PC-9 (cell line): ENCODE results near the gene KLHL30. TPM values are rescaled to one million over a fixed set of nuclear protein-coding genes. Genes with fewer than 3 reads are reported as not detected.

Experiments used
- BruUV-seq: library from RNA; stranded (reverse); fragments of 400-500 nt; replicated peaks from 2 replicates; lab custom pipeline; 2021; lab: Mats Ljungman, UMichigan
- CTCF ChIA-PET: fragments of 300-600 bp; sonication (Branson Sonifier 250); formaldehyde crosslinking; loops from one replicate; lab custom pipeline; 2022; ENCODE audit warnings: antibody characterized with exemption; lab: Charles Lee
- POLR2A ChIA-PET: fragments of 300-600 bp; sonication (Branson Sonifier 250); formaldehyde crosslinking; loops from one replicate; lab custom pipeline; 2022; ENCODE audit warnings: antibody characterized with exemption; ENCODE audit not compliant: unreplicated experiment; lab: Charles Lee
- DNase-seq, 2 experiments: peaks; one replicate each; pipeline versions ENCODE4 v3.0.0 to v3.0.0-alpha.2; 2015 to 2022; ENCODE audit warnings: mixed read lengths in 1 of 2
- H2AFZ ChIP-seq: fragments of 200-600 bp; sonication (generic); 2 replicates; pipeline ENCODE4 v1.8.1; 2017; ENCODE audit warnings: antibody characterized with exemption
- H3F3A ChIP-seq: fragments of 200-600 bp; sonication (generic); 2 replicates; pipeline ENCODE4 v1.8.1; 2017; ENCODE audit warnings: antibody characterized with exemption, mild to moderate bottlenecking, low read depth; ENCODE audit not compliant: insufficient read depth
- H3K27ac ChIP-seq: fragments of 200-600 bp; sonication (generic); 2 replicates; pipeline ENCODE4 v1.6.1; 2016; ENCODE audit warnings: mixed run types
- H3K27me3 ChIP-seq: fragments of 200-600 bp; sonication (generic); 2 replicates; pipeline ENCODE4 v1.6.1; 2016; ENCODE audit warnings: low read depth, mixed run types; ENCODE audit not compliant: insufficient read depth
- H3K36me3 ChIP-seq: fragments of 200-600 bp; sonication (generic); 2 replicates; pipeline ENCODE4 v1.6.1; 2016; ENCODE audit warnings: low read depth, mixed run types
- H3K4me1 ChIP-seq: fragments of 200-600 bp; sonication (generic); replicated peaks from 2 replicates; pipeline ENCODE4 v1.6.1; 2016; ENCODE audit warnings: mixed run types; ENCODE audit not compliant: insufficient read depth
- H3K4me2 ChIP-seq: fragments of 200-600 bp; sonication (generic); 2 replicates; pipeline ENCODE4 v1.6.1; 2017; ENCODE audit warnings: mixed run types
- H3K4me3 ChIP-seq: fragments of 200-600 bp; sonication (generic); 2 replicates; pipeline ENCODE4 v1.6.1; 2016; ENCODE audit warnings: mixed run types
- H3K79me2 ChIP-seq: fragments of 200-600 bp; sonication (generic); 2 replicates; pipeline ENCODE4 v1.6.1; 2017; ENCODE audit warnings: low read depth, mixed run types
- H3K9me2 ChIP-seq: fragments of 200-600 bp; sonication (generic); 2 replicates; pipeline ENCODE4 v1.8.1; 2017; ENCODE audit warnings: mild to moderate bottlenecking; ENCODE audit not compliant: insufficient read depth
- H3K9me3 ChIP-seq: fragments of 200-600 bp; sonication (generic); 2 replicates; pipeline ENCODE4 v1.8.1; 2016; ENCODE audit warnings: low read depth; ENCODE audit not compliant: insufficient read depth
- H4K20me1 ChIP-seq: fragments of 200-600 bp; sonication (generic); 2 replicates; pipeline ENCODE4 v1.8.1; 2017; ENCODE audit not compliant: insufficient read depth
- EZH2 ChIP-seq: fragments of 200-600 bp; sonication (generic); IDR thresholded peaks from 2 replicates; pipeline ENCODE4 v1.8.0; 2017; ENCODE audit warnings: antibody characterized with exemption, low read depth
- intact Hi-C: fragments of 100-400 bp; cut with micrococcal nuclease; formaldehyde crosslinking; loops from one replicate; pipeline ENCODE4 v1.10.0; 2022; ENCODE audit not compliant: unreplicated experiment
- total RNA-seq: library from RNA; stranded (reverse); gene quantifications from 2 replicates; pipeline ENCODE4 v1.2.3, GENCODE V29; 2021
- TF ChIP-seq, protein P1 (sequence below): fragments of 200-600 bp; sonication (generic); conservative IDR thresholded peaks from 2 replicates; pipeline ENCODE4 v1.6.1; 2017; ENCODE audit warnings: mixed run types, antibody characterized with exemption, mild to moderate bottlenecking, moderate library complexity

Gene KLHL30
- total RNA-seq, 1 experiment from 2014 or later, result 1.2 TPM

DNA sequence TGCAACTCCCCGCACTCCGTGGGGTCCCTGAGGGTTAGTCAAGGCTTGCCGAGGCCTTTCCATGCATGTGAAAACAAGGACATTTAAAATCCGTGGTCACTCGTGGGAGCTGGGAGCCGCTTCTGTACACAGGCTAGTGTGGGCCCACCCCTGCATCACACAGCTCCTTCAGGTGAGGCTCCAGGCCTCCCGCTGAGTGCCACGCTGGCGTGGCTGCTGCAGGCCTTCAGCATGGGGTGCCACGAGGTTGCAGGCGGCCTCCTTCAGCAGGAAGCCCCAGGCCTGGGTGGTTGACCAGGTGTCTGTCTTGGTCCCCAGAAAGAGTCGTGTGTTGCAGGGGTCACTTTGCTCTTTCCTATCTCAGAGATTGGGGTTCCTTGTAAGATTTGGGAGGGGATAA is 6.6 kb downstream of the KLHL30 start:
- peaks cover 21% of the 10 kb centered on the region for H3F3A ChIP-seq
- peaks cover 46% of the 10 kb centered on the region for H3K4me1 ChIP-seq
- H4K20me1 ChIP-seq, result no peaks in the 10 kb centered on the region
- intact Hi-C loops, result loop anchor here (10.0 kb wide), 1 partner anchor 100 kb away; the partner anchor contains the start of gene HES6
- no peaks in the 10 kb centered on the region for H3K9me2 ChIP-seq
- no peaks in the 10 kb centered on the region for H3K9me3 ChIP-seq
- no peak for DNase-seq
- no peak overlapping the region for H3K27ac ChIP-seq
- CTCF ChIA-PET, result no interaction called here
- no peak for TF ChIP-seq EZH2
- TF ChIP-seq, protein P1, sequence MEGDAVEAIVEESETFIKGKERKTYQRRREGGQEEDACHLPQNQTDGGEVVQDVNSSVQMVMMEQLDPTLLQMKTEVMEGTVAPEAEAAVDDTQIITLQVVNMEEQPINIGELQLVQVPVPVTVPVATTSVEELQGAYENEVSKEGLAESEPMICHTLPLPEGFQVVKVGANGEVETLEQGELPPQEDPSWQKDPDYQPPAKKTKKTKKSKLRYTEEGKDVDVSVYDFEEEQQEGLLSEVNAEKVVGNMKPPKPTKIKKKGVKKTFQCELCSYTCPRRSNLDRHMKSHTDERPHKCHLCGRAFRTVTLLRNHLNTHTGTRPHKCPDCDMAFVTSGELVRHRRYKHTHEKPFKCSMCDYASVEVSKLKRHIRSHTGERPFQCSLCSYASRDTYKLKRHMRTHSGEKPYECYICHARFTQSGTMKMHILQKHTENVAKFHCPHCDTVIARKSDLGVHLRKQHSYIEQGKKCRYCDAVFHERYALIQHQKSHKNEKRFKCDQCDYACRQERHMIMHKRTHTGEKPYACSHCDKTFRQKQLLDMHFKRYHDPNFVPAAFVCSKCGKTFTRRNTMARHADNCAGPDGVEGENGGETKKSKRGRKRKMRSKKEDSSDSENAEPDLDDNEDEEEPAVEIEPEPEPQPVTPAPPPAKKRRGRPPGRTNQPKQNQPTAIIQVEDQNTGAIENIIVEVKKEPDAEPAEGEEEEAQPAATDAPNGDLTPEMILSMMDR, result no peak
- H3K4me3 ChIP-seq, result no peak overlapping the region
- H3K27me3 ChIP-seq, result no peaks in the 10 kb centered on the region
- POLR2A ChIA-PET, result no interaction called here
- no peaks in the 10 kb centered on the region for H3K36me3 ChIP-seq
- H2AFZ ChIP-seq, result no peak overlapping the region
- no TSS peak for BruUV-seq
- H3K79me2 ChIP-seq, result no peaks in the 10 kb centered on the region
- H3K4me2 ChIP-seq, result no peak overlapping the region

DNA sequence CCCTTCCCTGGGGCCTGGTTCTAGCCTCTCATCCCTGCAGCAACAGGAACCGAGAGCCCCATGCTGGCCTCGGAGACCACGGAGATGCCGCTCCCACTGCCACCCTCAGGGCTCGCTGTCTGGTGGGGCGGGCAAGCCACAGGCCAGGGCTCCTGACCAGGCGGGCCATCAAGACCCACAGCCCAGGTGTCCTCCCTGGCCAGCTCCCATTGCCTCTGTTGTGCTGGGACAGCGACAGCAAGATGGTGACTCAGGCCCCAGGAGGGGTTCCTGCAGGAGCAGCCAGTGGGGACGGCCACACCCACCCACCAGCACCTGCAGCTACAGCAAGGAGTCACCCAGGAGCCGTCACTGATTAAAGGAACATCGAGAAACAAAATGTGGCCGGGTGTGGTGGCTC is 7.4 kb downstream of the KLHL30 start:
- H3K9me2 ChIP-seq, result no peaks in the 10 kb centered on the region
- no peak overlapping the region for H3K27ac ChIP-seq
- H2AFZ ChIP-seq, result no peak overlapping the region
- intact Hi-C loops, result loop anchor here (10.0 kb wide), 1 partner anchor 99 kb away; the partner anchor contains the start of gene HES6
- no peaks in the 10 kb centered on the region for H4K20me1 ChIP-seq
- ChIA-PET POLR2A (no interaction called here), CTCF (interaction anchor here (0.7 kb wide), 1 partner anchor 13 kb away, joined by 3 read pairs; no protein-coding TSS in a partner anchor)
- H3K4me1 ChIP-seq, result peaks cover 44% of the 10 kb centered on the region
- no peaks in the 10 kb centered on the region for H3K9me3 ChIP-seq
- H3F3A ChIP-seq, result peaks cover 21% of the 10 kb centered on the region
- no peak for TF ChIP-seq EZH2
- TF ChIP-seq, protein P1, result no peak
- peak; percentile 82 to 90 for DNase-seq
- BruUV-seq, result no TSS peak
- no peaks in the 10 kb centered on the region for H3K36me3 ChIP-seq
- H3K27me3 ChIP-seq, result no peaks in the 10 kb centered on the region
- H3K79me2 ChIP-seq, result no peaks in the 10 kb centered on the region
- H3K4me2 ChIP-seq, result peak overlapping the region; percentile 48; the same call in 1 of the 2 replicates
- no peak overlapping the region for H3K4me3 ChIP-seq

GRCh38 chr2:238146884-238147544 is 8.5 kb downstream of the KLHL30 start:
- H3K4me2 ChIP-seq, result no peak overlapping the region
- POLR2A ChIA-PET, result interaction anchor here (0.7 kb wide), 2 partner anchors 30 to 557 kb away, joined by 3 to 4 read pairs; no protein-coding TSS in a partner anchor
- no peaks in the 10 kb centered on the region for H3K36me3 ChIP-seq
- peaks cover 14% of the 10 kb centered on the region for H3F3A ChIP-seq
- no peaks in the 10 kb centered on the region for H3K27me3 ChIP-seq
- peaks cover 32% of the 10 kb centered on the region for H3K4me1 ChIP-seq
- no peak overlapping the region for H3K4me3 ChIP-seq
- no peaks in the 10 kb centered on the region for H3K9me2 ChIP-seq
- no peaks in the 10 kb centered on the region for H3K79me2 ChIP-seq
- CTCF ChIA-PET, result interaction anchor here (0.7 kb wide), 2 partner anchors 9 to 178 kb away, joined by 4 to 5 read pairs; no protein-coding TSS in a partner anchor
- no peak for DNase-seq
- no peak overlapping the region for H2AFZ ChIP-seq
- H4K20me1 ChIP-seq, result no peaks in the 10 kb centered on the region
- no peaks in the 10 kb centered on the region for H3K9me3 ChIP-seq
- no peak for TF ChIP-seq EZH2
- TF ChIP-seq, protein P1, result no peak
- no TSS peak for BruUV-seq
- H3K27ac ChIP-seq, result no peak overlapping the region
- intact Hi-C loops, result loop anchor here (10.0 kb wide), 1 partner anchor 98 kb away; the partner anchor contains the start of gene HES6
